SK-N-MC (cell line): ENCODE results near the gene NDUFAF2.
A peak's percentile ranks its signal among the peaks of the same experiment; 100 is the strongest.
"Not testable (repeated sequence)": the region's sequence is repeated elsewhere in the genome, so short reads cannot be mapped to it uniquely, and the experiment has no call there.

Experiments
- DNase-seq: peaks from one replicate; pipeline ENCODE4 v3.0.0-alpha.2; 2011; ENCODE audit warnings: low read depth, low spot score
- H3K27ac ChIP-seq: fragments of 200-600 bp; sonication (generic); 2 replicates; pipeline ENCODE4 v1.5.1; 2016; ENCODE audit warnings: mixed run types
- H3K36me3 ChIP-seq: fragments of 200-600 bp; sonication (generic); 2 replicates; pipeline ENCODE4 v1.6.1; 2017; ENCODE audit warnings: antibody characterized with exemption, low read length, mixed read lengths; ENCODE audit not compliant: insufficient read depth
- H3K4me3 ChIP-seq: fragments of 200-600 bp; sonication (generic); 2 replicates; pipeline ENCODE4 v1.5.1; 2016
- H3K9ac ChIP-seq: fragments of 200-600 bp; sonication (generic); 2 replicates; pipeline ENCODE4 v1.8.0; 2017; ENCODE audit warnings: mixed run types, mixed read lengths; ENCODE audit not compliant: insufficient read length
- H3K9me3 ChIP-seq: fragments of 200-600 bp; sonication (generic); 2 replicates; pipeline ENCODE4 v1.6.1; 2017; ENCODE audit warnings: low read depth, mild to moderate bottlenecking, antibody characterized with exemption, low read length, moderate library complexity, mixed read lengths
- EZH2 ChIP-seq: fragments of 200-600 bp; sonication (generic); IDR thresholded peaks from one replicate; pipeline ENCODE4 v1.6.1; 2017; ENCODE audit warnings: antibody characterized with exemption
- FOXP2 ChIP-seq: optimal IDR thresholded peaks from 2 replicates; pipeline ENCODE3; 2011; ENCODE audit warnings: mild to moderate bottlenecking, moderate library complexity; ENCODE audit not compliant: insufficient read depth; ENCODE audit errors: extremely low read length, control extremely low read depth
- POLR2AphosphoS5 ChIP-seq: IDR thresholded peaks from 2 replicates; pipeline ENCODE4 v1.6.1; 2012; ENCODE audit warnings: mild to moderate bottlenecking, low read depth, low read length, borderline replicate concordance

NDUFAF2 gene

GRCh38 chr5:61171479-61171878 is 226.5 kb downstream of the NDUFAF2 start:
- DNase-seq = no peak
- Histone ChIP-seq H3K27ac (no peak overlapping the region), H3K9me3 (no peaks in the 10 kb centered on the region), H3K9ac (no peak overlapping the region), H3K36me3 (no peaks in the 10 kb centered on the region), H3K4me3 (no peak overlapping the region)
- TF ChIP-seq POLR2AphosphoS5 = no peak
- no peak for TF ChIP-seq EZH2
- no peak for TF ChIP-seq FOXP2

- TF ChIP-seq FOXP2 = no peak
- TF ChIP-seq POLR2AphosphoS5 = no peak
- no peak for TF ChIP-seq EZH2
- no peak for DNase-seq
- Histone ChIP-seq H3K4me3 (no peak overlapping the region), H3K36me3 (no peaks in the 10 kb centered on the region), H3K27ac (no peak overlapping the region), H3K9me3 (no peaks in the 10 kb centered on the region), H3K9ac (no peak overlapping the region)
Measured at GRCh38 chr5:61176631-61177030, 231.6 kb downstream of the NDUFAF2 start.

- H3K9me3 ChIP-seq = no peaks in the 10 kb centered on the region
- no peak for TF ChIP-seq POLR2AphosphoS5
- TF ChIP-seq EZH2 = no peak
- no peak for TF ChIP-seq FOXP2
- H3K9ac ChIP-seq = no peak overlapping the region
- no peaks in the 10 kb centered on the region for H3K36me3 ChIP-seq
- no peak overlapping the region for H3K4me3 ChIP-seq
- DNase-seq = no peak
- no peak overlapping the region for H3K27ac ChIP-seq
Measured at GRCh38 chr5:61177070-61177469, 232.1 kb downstream of the NDUFAF2 start.

- no peak overlapping the region for H3K9ac ChIP-seq
- no peaks in the 10 kb centered on the region for H3K9me3 ChIP-seq
- H3K27ac ChIP-seq = no peak overlapping the region
- no peak for TF ChIP-seq FOXP2
- no peak for TF ChIP-seq POLR2AphosphoS5
- TF ChIP-seq EZH2 = no peak
- H3K36me3 ChIP-seq = no peaks in the 10 kb centered on the region
- DNase-seq = no peak
- no peak overlapping the region for H3K4me3 ChIP-seq
Measured at GRCh38 chr5:61177716-61178115, 232.7 kb downstream of the NDUFAF2 start.

GRCh38 chr5:61178702-61179101 is 233.7 kb downstream of the NDUFAF2 start:
- no peak for DNase-seq
- TF ChIP-seq POLR2AphosphoS5 (no peak), EZH2 (no peak), FOXP2 (no peak)

GRCh38 chr5:61180886-61181285 is 235.9 kb downstream of the NDUFAF2 start:
- H3K36me3 ChIP-seq = peaks cover 3% of the 10 kb centered on the region; the same call in 1 of the 2 replicates
- peak overlapping the region; percentile 15; the same call in 1 of the 2 replicates for H3K27ac ChIP-seq
- TF ChIP-seq POLR2AphosphoS5 (no peak), FOXP2 (no peak), EZH2 (no peak)
- no peak for DNase-seq
- H3K9me3 ChIP-seq = no peaks in the 10 kb centered on the region
- peak overlapping the region; percentile 61 for H3K9ac ChIP-seq
- peak overlapping the region; percentile 72 for H3K4me3 ChIP-seq

More at GRCh38 chr5:61178702-61179101, 233.7 kb downstream of the NDUFAF2 start:
- no peaks in the 10 kb centered on the region for H3K36me3 ChIP-seq
- no peak overlapping the region for H3K9ac ChIP-seq
- H3K27ac ChIP-seq = no peak overlapping the region
- no peak overlapping the region for H3K4me3 ChIP-seq
- H3K9me3 ChIP-seq = no peaks in the 10 kb centered on the region

GRCh38 chr5:61182449-61182848 is 237.4 kb downstream of the NDUFAF2 start:
- H3K9ac ChIP-seq = no peak overlapping the region
- H3K4me3 ChIP-seq = no peak overlapping the region
- H3K36me3 ChIP-seq = peaks cover 3% of the 10 kb centered on the region; the same call in 1 of the 2 replicates
- no peaks in the 10 kb centered on the region for H3K9me3 ChIP-seq
- TF ChIP-seq FOXP2 (no peak), EZH2 (no peak), POLR2AphosphoS5 (no peak)
- peak overlapping the region; percentile 47; the same call in 1 of the 2 replicates for H3K27ac ChIP-seq
- no peak for DNase-seq

GRCh38 chr5:61183538-61183937 is 238.5 kb downstream of the NDUFAF2 start:
- Histone ChIP-seq H3K4me3 (no peak overlapping the region), H3K9ac (no peak overlapping the region), H3K27ac (no peak overlapping the region), H3K36me3 (peaks cover 3% of the 10 kb centered on the region; the same call in 1 of the 2 replicates), H3K9me3 (no peaks in the 10 kb centered on the region)
- TF ChIP-seq EZH2 = no peak
- no peak for TF ChIP-seq POLR2AphosphoS5
- TF ChIP-seq FOXP2 = no peak
- no peak for DNase-seq

- Histone ChIP-seq H3K9ac (peak overlapping the region; percentile 2), H3K36me3 (peaks cover 3% of the 10 kb centered on the region; the same call in 1 of the 2 replicates), H3K27ac (peak overlapping the region; percentile 73), H3K9me3 (no peaks in the 10 kb centered on the region), H3K4me3 (peak overlapping the region; percentile 12; the same call in 1 of the 2 replicates)
- DNase-seq = no peak
- peak; percentile 23; the same call in 1 of the 2 replicates for TF ChIP-seq POLR2AphosphoS5
- no peak for TF ChIP-seq EZH2
- TF ChIP-seq FOXP2 = no peak
Measured at GRCh38 chr5:61184708-61185107, 239.7 kb downstream of the NDUFAF2 start.

GRCh38 chr5:61186634-61187033 is 241.6 kb downstream of the NDUFAF2 start:
- Histone ChIP-seq H3K4me3 (no peak overlapping the region), H3K36me3 (peaks cover 3% of the 10 kb centered on the region; the same call in 1 of the 2 replicates), H3K27ac (no peak overlapping the region), H3K9me3 (no peaks in the 10 kb centered on the region), H3K9ac (no peak overlapping the region)
- TF ChIP-seq FOXP2 (no peak), POLR2AphosphoS5 (no peak), EZH2 (no peak)
- DNase-seq = no peak

- not testable (repeated sequence) for DNase-seq, H3K9me3 ChIP-seq, H3K27ac ChIP-seq, H3K36me3 ChIP-seq, H3K9ac ChIP-seq, H3K4me3 ChIP-seq
Measured at GRCh38 chr5:61187352-61187751, 242.3 kb downstream of the NDUFAF2 start.

GRCh38 chr5:61187826-61188225 is 242.8 kb downstream of the NDUFAF2 start:
- H3K27ac ChIP-seq, H3K4me3 ChIP-seq, DNase-seq, H3K9me3 ChIP-seq, H3K36me3 ChIP-seq, H3K9ac ChIP-seq: not testable (repeated sequence)
